Airway epithelial cell (primary cell): ENCODE results near the gene PDS5B. TPM values are rescaled to one million over a fixed set of nuclear protein-coding genes. Genes with fewer than 3 reads are reported as not detected.

Experiments
- total RNA-seq: library from RNA; depleted of rRNA; stranded (reverse); fragments of >200 nt; gene quantifications from 2 replicates; pipeline ENCODE4 v1.2.3, GENCODE V29; 2015

PDS5B gene, protein sequence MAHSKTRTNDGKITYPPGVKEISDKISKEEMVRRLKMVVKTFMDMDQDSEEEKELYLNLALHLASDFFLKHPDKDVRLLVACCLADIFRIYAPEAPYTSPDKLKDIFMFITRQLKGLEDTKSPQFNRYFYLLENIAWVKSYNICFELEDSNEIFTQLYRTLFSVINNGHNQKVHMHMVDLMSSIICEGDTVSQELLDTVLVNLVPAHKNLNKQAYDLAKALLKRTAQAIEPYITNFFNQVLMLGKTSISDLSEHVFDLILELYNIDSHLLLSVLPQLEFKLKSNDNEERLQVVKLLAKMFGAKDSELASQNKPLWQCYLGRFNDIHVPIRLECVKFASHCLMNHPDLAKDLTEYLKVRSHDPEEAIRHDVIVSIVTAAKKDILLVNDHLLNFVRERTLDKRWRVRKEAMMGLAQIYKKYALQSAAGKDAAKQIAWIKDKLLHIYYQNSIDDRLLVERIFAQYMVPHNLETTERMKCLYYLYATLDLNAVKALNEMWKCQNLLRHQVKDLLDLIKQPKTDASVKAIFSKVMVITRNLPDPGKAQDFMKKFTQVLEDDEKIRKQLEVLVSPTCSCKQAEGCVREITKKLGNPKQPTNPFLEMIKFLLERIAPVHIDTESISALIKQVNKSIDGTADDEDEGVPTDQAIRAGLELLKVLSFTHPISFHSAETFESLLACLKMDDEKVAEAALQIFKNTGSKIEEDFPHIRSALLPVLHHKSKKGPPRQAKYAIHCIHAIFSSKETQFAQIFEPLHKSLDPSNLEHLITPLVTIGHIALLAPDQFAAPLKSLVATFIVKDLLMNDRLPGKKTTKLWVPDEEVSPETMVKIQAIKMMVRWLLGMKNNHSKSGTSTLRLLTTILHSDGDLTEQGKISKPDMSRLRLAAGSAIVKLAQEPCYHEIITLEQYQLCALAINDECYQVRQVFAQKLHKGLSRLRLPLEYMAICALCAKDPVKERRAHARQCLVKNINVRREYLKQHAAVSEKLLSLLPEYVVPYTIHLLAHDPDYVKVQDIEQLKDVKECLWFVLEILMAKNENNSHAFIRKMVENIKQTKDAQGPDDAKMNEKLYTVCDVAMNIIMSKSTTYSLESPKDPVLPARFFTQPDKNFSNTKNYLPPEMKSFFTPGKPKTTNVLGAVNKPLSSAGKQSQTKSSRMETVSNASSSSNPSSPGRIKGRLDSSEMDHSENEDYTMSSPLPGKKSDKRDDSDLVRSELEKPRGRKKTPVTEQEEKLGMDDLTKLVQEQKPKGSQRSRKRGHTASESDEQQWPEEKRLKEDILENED (N-terminal part only)
- 9.7 and 15.2 TPM in 2 replicates for total RNA-seq

DNA sequence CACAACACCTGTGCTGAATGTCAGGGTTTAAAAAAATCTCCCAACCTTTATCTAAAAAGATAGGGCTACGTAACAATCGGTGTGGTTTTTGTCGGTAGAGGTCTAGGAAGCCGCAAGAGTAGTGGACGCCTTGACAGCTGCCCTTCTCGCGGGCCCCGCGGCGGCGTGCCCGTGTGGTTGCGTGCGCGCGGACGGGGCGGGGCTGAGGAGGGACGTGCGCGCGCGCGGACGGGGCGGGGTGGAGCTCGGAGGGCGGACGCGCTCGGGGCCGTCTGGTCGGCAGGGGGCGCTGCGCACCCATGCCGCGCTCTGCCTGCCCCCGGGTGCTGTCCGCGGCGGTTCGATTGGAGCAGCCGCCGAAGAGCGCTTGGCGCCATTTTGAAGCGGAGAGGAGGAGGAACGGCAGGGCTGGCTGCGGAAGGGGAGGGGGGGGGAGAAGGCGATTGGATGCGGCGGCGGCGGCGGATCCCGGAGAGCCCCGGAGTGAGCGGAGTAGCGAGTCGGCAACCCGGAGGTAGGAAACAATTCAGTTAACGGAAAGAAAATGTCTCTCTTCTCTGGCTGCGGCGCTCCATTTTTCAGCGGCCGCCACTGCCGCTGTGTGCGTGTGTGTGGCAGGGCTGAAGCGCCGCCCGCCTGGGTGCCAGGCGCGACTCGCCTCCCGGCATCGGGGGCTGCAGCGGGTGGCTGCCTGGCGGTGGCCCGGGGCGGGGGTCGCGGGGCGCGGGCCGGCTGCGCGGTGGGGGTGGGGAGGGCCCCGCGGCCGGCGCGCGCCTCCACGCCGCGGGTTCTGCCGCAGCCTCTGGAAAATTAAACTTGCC, at the start of gene PDS5B:
PDS5B (plus strand) TSS at position 373 of the 821 bp plus-strand sequence. CDS start 62,321 bp downstream, outside the sequence.

DNA sequence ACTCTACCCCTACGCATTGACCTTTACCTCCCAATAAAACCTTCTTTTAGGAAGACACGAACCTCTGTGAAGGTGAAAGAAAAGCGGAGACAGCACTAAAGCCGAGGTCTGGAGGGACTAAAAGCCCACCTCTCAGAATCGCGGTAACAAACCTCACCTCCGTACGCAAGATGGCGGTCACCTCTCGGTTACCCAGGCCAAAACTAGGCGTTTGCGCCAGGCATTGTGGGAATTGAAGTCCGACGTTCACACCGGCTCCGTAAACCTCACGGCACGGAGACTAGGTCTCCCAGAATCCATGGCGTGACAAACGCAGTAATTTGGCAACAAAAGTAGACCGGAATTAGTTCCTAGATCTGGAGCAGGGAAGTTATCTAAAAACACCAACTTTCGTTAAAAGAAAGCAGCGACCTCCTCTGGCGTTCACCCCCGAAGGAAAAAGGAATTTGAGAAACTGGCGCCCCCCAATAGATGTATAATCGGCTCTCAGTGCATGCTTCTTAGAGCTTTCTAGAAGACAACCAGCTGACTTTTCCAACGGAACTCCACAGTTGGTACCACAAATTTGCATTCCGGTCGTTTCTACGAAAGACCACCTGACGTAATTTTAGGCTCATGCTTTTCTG, 47.5 kb upstream of the PDS5B start, which contains the start of gene N4BP2L2:
N4BP2L2 (minus strand) TSS at position 175 of the 626 bp plus-strand sequence. CDS start 1,768 bp downstream, outside the sequence.

Other genes starting within 250 kb of the PDS5B start
- gene N4BP2L1, start 158.3 kb upstream of the PDS5B start, total RNA-seq, result 0.56 and 5.3 TPM in 2 replicates
- 20.8 and 26.0 TPM in 2 replicates for gene N4BP2L2, start 47.7 kb upstream of the PDS5B start, total RNA-seq